Iris pigment epithelial cell (primary cell): Measurements from ENCODE around the gene TMEM156.
A peak's percentile ranks its signal among the peaks of the same experiment; 100 is the strongest.

Experiments used
- DNase-seq: peaks from one replicate; pipeline ENCODE4 v3.0.0-alpha.2; 2011; ENCODE audit warnings: low read depth

TMEM156 gene

DNA sequence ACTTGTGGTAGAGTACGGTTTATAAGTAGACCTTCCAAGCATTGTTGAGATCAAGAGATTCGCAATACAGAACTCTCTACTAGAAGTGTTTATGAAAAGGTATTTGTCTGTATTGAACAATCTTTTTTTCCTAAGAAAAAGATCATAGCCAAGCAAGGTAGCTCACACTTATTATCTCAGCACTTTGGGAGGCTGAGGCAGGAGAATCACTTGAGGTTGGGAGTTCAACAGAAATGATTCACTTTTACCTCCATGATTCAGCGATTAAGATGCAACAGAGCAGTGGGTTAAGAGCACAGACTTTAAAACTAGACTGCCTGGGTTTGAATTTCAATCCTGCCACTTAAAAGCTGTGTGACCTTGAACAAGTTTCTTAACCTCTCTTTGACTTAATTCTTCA is 74.3 kb downstream of the TMEM156 start:
- peak; percentile 34 for DNase-seq

DNA sequence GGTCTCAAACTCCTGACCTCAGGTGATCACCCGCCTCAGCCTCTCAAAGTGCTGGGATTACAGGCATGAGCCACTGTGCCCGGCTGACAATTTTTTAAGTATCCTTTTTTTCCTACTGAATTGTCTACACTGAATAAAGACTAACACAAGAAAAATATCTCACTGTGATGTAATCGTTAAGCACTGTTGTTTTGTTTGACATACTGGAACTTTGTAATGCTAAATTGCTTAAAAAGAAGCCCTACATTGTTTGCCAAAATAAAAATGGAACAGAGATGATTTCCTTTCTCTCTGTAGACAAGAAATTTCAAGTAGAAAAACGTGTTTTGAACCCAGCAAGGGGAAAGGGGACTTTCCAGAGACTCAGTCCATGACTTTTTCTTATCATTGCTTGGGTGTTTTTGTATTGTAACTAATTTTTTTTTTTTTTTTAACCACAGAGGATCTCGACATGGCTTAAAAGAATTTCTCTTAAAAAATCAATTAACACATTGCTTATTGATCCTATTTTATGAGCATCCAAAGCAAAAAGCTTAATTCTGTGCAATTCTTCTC is 74.9 kb downstream of the TMEM156 start:
- no peak for DNase-seq

DNA sequence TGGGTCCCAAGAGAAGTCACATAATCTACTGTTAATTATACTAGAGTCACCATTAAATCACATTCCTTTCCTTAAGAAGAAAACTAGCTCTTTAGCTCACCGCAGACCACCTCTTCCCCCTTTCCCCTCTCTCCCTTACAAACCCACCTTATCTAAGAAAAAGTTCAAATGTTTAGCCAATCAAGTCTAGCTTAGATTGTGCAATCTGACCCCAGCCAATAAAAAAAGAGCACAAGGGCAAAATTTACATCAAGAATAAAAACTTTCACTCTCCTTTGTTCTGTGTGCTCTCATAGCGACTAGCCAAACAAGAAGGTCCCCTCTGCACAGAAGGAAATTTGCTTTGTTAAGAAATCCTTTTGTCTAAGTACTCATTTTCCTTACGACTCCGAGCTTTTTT is 76.3 kb downstream of the TMEM156 start:
- DNase-seq = no peak

DNA sequence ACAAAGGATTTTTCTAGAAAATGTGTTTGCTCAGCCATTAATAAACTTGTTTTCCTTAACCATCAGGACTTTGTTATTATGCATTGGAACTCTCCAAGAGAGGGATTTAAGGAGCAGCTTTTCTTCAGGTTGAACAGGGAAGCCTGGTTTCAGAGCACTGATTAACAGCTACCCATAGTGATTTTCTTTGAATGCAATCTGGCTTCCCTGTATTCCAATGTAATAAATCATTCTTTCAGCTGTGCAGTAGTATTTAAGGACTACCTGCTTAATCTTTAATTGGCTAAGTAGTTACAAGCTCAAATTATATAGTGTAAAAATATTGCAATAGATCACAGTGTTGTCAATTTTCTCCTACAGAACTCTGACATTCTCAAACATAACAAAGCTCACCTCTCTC is 77.5 kb downstream of the TMEM156 start:
- DNase-seq = no peak

DNA sequence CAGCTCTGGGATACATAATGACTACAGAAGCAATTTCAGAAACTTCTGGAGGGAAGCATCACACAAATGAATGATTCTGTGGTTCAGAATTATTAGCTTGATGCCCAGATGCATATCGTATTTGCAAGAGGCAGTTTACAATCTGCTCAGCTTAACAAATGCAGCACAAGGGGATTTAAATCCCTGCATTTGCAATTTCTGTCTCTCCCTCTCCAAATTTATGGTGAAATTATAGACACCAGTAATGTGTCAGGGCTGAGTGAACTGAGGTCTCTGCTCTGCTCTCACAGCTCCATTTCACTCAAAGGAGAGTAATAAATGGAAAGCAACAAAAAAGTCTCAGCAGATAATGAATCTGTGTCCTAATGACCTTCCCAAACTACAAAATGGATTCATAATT is 80.2 kb downstream of the TMEM156 start:
- no peak for DNase-seq

DNA sequence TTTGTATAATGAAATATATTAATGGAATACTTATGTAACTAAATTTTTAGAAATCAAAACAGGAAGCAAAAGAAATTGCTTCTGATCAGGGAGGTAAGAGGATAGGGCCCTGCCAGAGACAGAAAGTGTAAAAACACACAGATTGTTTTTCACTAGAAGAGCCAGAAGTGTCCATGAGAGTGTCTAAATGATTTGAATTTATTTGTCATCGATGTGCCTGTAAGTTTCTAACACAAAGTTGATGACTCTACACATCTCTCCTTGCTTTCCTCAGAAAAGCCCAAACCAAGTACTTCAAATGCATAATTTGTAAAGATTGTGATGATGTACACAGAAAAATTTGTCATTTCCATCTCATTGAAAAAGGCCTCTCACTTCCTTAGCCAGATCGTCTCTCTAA is 80.6 kb downstream of the TMEM156 start:
- no peak for DNase-seq

DNA sequence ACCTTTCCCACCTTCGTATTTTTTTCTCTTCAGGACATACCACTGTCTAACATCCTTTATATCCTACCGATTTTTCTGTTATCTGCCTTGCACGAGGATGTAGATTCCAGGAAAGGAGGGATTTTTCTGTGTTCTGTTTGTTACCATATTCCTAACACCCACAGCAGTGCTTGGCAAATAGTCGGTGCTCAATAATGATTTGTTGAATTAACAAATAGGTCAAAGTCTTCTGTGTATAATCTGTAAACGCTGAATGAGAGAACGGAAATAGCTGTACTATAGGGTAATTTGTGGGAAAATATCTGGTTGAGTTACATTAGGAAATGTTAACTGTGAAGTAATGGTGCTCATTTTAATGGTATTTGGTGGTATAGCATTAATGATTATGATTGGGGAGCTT is 81.5 kb downstream of the TMEM156 start:
- peak; percentile 37 for DNase-seq

DNA sequence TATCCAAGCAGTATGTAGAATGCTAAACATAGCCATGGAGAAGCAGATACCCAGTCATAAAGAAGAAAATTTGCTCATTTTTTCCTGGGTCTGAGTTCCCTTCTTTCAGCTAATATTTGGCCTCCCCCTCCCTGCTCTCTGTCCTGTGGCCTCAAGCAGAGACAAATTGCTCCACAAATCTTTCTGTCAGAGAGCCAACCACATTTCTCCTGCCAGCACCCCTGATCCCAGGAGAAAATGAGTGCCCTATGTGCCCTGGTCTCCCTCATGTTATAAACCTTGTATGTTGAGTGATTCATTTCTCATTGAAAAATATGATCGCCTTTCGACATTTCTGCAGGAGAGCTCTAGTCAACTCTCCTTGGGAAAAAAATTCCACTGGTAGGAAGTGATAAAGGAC is 82.0 kb downstream of the TMEM156 start:
- DNase-seq = no peak

DNA sequence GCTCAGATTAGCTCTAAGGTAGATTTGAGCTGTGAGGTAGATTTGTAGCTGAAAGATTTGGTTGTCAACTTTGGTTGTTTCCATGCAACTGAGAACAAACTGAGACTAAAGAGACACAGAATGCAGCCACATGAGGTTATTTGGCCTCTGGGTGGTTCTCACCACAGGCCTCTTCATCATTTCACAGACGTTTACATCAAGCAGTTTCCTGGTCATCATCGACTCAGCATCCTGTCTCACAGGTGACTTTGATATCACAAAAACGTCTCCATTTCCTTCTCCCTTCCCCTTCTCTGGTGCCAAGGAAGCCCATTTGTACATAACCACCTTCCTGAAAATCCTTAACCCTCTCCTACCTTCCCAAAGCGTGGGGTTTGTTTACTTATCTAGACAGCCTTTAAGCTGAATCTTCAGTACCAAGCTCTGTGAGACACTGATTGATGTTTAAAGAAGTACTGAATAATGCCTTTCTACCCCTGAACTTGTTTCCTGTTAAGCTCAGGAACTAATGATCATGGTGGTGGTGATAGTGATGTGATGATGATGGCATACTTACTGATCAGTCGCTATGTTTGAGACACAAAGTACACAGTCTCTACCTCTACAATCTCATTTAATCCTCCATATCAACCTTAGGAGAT is 82.7 kb downstream of the TMEM156 start:
- peak; percentile 81 for DNase-seq

DNA sequence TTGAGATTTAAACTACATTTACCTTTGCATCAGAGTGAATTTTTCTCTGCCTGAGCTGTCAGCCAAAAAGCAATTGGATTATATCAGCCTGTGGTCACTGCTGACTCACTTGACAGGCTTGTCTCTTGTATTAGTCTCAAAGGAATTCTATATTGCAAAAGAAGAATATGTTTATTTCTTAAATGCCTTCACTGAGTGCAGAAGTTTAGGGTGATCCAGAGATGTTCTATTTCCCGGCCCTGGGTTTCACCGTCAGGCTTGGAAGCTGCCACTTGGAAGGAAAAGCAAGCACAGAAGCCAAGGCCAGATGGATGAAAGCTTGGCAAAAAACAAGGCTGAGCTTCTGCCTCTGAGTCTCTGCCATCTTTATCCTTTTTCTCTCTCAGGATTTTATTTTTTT is 83.7 kb downstream of the TMEM156 start:
- DNase-seq = peak; percentile 93

DNA sequence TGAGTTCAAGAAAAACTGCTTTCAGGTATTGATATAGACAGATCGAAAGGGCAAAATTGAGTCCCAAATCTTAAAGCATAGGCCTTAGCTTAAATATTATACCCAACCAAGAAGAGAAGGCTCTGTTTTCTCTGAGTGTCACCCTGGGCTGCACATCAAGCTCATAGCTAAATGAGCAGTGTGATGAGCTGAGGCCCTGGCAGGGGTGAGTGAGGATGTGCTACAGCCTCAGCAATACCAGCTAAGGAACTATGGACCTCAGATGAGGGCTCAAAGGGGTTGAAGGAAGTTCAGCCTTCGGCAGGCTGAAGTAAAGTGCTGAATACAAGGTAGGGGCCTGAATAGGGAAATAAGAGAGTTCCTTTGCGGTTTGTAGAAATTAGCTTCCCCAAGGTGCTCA is 85.3 kb downstream of the TMEM156 start:
- DNase-seq = no peak

DNA sequence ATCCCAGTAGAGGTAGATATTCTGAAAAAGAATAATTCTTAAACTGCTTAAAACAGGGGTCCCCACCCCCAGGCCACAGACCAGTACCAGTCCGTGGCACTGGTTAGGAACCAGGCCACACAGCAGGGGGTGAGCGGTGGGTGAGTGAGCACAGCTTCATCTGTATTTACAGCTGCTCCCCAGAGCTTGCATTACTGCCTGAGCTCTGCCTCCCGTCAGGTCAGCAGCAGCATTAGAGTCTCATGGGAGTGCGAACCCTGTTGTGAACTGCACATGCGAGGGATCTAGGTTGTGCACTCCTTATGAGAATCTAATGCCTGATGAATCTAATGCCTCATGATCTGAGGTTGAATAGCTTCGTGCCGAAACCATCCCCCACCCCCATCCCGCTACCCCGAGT is 87.8 kb downstream of the TMEM156 start:
- no peak for DNase-seq

DNA sequence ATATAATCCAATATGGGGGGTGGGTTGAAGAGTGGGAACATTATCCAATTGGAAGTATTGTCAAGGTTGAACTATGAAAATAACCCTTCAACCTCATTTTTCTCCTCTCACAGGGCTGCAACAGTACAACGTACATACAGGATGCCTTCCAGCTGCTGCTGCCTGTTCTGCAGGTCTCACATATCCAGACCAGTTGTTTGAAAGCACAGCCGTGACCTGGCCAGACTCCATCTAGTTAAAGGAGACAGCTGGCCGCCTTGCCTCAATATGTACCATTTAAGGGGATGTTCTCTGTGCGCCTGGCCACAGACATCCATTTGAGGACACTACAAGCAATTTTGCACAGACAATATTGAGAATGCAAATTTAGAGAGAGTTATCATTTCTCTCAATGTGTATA is 88.9 kb downstream of the TMEM156 start:
- no peak for DNase-seq

DNA sequence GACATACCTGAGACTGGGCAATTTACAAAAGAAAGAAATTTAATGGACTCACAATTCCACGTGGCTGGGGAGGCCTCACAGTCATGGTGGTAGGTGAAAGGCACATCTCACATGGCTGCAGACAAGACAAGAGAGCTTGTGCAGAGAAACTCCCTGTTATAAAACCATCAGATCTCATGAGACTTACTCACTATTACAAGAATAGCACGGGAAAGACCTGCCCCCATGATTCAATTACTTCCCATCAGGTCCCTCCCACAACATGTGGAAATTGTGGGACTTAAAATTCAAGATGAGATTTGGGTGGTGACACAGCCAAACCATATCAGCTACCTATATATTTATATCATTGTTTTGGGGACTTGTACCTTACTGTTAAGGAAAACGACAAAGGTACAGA is 90.3 kb downstream of the TMEM156 start:
- DNase-seq = peak; percentile 52

DNA sequence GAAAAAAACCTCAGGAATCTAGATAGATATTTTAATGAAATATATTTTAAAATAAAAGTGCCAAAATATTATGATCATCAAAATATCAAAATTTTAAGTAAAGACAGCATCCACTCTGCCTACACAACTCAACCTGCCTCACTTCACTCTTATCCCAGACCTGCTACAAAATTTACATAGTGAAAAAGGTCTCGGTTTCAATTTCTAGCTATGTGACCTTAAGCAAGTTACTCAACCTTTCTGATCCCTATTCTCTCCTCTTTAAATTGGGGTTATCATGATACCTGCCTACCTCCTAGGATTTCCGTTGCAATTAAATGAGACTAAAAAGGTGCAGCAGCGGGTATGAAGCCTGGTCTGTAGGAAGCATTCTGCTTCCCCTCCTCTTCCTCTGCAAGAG is 91.7 kb downstream of the TMEM156 start:
- no peak for DNase-seq

DNA sequence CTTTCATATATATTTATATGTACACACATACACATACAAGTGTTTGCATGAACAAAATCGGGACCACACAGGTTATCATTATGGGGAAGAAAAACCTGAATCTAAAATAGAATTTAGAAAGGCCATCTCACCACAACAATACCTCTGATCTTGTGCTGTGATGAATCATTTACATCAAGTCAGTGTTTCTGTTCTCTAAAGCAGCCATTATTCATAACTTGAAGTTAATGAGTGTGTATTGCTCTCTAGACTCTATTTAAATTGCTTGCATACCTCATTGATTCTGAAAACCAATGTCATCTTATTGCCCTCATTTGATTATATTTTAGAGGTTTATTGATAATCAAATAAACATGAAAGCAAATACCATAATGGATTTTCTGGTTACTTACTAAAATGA is 93.0 kb downstream of the TMEM156 start:
- no peak for DNase-seq

DNA sequence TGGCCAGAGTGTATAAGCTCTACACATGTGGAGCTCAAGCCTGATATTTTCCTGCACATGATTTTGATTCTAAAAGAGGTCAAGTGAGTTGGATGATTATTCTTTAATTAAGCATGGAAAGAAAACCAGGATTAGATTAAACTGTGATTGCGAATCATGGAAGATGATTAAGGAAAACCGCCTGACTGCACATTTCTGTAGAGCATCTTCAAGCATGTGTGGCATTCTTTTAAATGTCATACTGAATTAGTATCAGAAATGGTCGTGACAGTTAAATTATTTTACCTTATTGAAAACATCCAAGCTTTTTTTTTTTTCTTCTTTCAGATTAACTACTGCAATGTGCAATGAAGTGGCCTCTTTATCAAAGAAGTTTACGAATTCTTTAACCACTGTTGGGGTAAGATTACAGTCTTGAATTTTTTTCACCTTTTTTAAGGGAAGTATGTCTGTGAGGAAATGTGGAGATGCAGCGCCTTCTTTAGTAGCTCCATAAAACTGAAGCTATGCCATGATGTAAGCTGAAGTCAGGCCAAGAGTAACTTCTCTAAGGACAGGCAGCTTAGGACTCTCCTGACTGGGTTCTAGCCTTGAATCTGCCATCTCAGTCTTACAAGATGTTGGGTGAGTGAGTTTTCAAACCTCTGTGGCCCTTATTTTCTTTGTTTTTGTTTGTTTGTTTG is 96.7 kb downstream of the TMEM156 start:
- no peak for DNase-seq

DNA sequence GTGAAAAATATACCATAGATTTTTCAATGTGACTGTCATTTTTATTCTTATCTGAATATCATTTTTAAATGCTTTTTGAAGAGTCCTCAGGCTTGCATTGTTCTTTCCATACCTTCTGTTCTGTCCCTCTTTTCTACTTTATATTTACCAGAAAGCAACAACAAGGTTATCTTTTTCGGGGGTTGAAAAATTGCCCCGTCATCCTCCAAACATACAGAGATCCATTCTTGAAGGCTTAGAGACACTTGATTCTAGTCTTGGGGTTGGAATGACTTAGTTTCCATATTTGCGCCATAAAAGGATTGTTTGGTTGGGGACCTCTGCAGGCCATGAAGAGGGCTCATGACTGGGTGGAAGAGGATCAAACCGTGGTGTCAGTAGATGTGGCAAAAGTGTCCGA is 101.1 kb downstream of the TMEM156 start:
- DNase-seq = no peak

DNA sequence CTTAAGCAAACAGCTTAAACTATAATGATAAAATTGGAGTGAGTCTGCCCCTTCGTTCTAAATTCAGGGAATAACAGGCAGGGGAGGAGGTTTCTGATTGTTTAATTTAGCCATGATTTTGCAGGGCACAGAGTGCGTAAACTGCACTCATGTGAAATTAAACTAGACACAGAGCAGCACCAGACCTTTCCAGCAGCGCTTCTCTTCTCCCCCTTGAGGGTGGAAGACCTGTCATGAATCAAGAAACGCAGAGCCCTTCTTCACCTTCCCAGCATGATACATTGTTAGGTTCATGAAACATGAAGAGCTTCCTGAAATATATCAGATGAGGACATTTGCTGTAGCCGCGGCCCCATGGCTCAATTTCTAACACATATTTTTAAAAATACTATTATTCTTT is 101.5 kb downstream of the TMEM156 start:
- DNase-seq = no peak

DNA sequence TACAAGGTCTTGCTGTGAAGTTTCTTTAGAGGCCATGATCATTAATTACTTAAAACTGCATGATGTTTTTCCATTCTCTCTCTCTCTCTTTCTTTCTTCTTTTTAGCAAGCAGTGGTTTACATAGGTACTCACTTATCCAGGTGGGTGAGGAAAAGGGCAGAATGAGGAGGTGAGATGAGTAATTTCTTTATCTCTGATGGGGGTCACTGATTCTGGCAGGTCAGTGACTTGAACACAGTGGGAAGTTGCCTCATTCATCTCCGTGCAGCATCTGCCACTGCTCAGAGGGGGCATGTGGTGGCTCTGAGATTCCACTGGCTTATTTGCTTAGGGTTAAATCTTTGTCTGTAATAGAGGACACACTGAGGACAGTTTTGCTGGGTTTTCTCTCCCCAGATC is 102.0 kb downstream of the TMEM156 start:
- DNase-seq = no peak

DNA sequence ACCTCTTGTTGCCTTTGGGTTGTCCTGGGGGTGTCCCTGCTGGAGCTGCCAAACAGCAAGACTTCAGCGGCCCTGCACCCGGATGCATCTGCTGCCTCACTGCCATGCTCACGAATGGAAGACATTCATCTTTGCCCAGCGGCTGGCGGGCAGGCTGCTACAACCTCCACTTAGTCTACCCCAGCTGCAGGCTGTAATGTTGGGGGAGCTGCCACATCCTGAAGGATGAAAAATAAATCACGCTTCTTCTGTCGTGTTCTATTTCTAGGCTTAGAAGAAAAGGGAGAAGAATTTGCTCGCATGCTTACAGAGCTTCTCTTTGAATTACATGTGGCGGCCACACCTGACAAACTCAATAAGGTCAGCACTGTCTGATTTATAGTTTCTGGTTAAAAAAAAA is 103.2 kb downstream of the TMEM156 start:
- DNase-seq = no peak

DNA sequence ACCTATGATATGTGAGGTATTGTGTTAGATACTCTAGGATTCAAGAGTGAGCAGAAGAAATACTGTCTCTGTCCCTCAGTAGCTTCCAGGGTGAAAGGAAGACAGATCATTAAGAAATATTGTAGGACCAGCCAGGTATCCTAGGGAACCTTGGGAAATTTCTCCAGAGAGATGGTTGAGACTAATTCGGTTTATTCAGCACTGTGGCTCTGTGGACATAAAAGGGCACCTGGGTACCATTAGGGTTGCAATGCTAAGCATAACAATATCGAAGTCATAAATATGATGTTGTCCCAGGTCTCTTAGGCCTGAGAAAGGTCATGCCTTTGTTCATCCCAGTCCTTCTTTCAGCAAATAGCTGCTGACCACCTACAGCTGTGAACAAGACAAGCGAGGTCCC is 103.6 kb downstream of the TMEM156 start:
- DNase-seq = no peak

DNA sequence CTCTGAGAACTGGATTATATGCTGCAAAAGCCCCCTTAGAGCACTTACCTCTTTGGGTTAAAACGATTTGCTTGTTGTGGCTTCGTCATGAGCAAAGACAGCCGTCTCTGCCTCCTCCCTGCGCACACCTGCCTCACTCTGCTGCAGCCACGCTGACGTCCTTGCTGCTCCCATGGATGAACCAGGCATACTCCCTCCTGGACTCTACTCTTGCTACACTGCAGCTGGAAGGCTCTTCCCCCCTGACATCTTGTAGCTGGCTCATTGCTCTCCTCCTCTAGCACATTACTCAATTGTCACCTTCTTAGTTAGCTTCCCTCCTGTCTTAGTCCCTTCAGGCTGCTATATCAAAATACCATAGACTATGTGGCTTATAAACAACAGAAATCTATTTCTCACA is 105.3 kb downstream of the TMEM156 start:
- DNase-seq = no peak
